OCI-LY1 (cell line): Measurements from ENCODE around the gene SERGEF.

Experiments used
- H2AFZ ChIP-seq: fragments of 200-600 bp; sonication (generic), shearing (Covaris generic); 2 replicates; pipeline ENCODE4 v1.6.0; 2014; ENCODE audit warnings: antibody characterized with exemption, mild to moderate bottlenecking, low read length
- H3F3A ChIP-seq: fragments of 200-600 bp; sonication (generic), shearing (Covaris generic); 2 replicates; pipeline ENCODE4 v1.6.0; 2014; ENCODE audit warnings: mild to moderate bottlenecking, antibody characterized with exemption, low read length, moderate library complexity; ENCODE audit not compliant: insufficient read depth
- H3K27ac ChIP-seq: fragments of 200-600 bp; sonication (generic); 2 replicates; pipeline ENCODE4 v1.5.1; 2014; ENCODE audit warnings: low read length, mixed run types, mild to moderate bottlenecking, low read depth; ENCODE audit not compliant: poor library complexity, severe bottlenecking
- H3K27me3 ChIP-seq: fragments of 200-600 bp; sonication (generic); 2 replicates; pipeline ENCODE4 v1.6.0; 2014; ENCODE audit warnings: antibody characterized with exemption, mild to moderate bottlenecking, low read length, moderate library complexity; ENCODE audit not compliant: insufficient read depth
- H3K36me3 ChIP-seq: fragments of 200-600 bp; sonication (generic); 2 replicates; pipeline ENCODE4 v1.6.1; 2014; ENCODE audit warnings: mild to moderate bottlenecking, antibody characterized with exemption, low read length, moderate library complexity, mixed read lengths; ENCODE audit not compliant: insufficient read depth
- H3K4me1 ChIP-seq: fragments of 200-600 bp; sonication (generic); 2 replicates; pipeline ENCODE4 v1.5.1; 2014; ENCODE audit warnings: mild to moderate bottlenecking, low read length, moderate library complexity; ENCODE audit not compliant: insufficient read depth, severe bottlenecking
- H3K4me2 ChIP-seq: fragments of 200-600 bp; sonication (generic), shearing (Covaris generic); 2 replicates; pipeline ENCODE4 v1.6.1; 2014; ENCODE audit warnings: low read length
- H3K4me3 ChIP-seq: fragments of 200-600 bp; sonication (generic); 2 replicates; pipeline ENCODE4 v1.5.1; 2014; ENCODE audit warnings: low read length, low read depth, mild to moderate bottlenecking, mixed read lengths; ENCODE audit not compliant: poor library complexity, severe bottlenecking
- H3K79me2 ChIP-seq: fragments of 200-600 bp; shearing (Covaris generic); 2 replicates; pipeline ENCODE4 v1.6.1; 2016; ENCODE audit warnings: mixed run types, low read length, mixed read lengths; ENCODE audit not compliant: insufficient read depth
- H3K9ac ChIP-seq: fragments of 200-600 bp; sonication (generic), shearing (Covaris generic); 2 replicates; pipeline ENCODE4 v1.6.1; 2014; ENCODE audit warnings: mild to moderate bottlenecking, low read length, mixed read lengths
- H3K9me2 ChIP-seq: fragments of 200-600 bp; sonication (generic), shearing (Covaris generic); 2 replicates; pipeline ENCODE4 v1.6.1; 2014; ENCODE audit warnings: low read depth, mild to moderate bottlenecking, low read length, mixed read lengths
- H3K9me3 ChIP-seq: fragments of 200-600 bp; shearing (Covaris generic); 2 replicates; pipeline ENCODE4 v1.6.1; 2014; ENCODE audit warnings: low read length, mixed read lengths
- H4K20me1 ChIP-seq: fragments of 200-600 bp; sonication (generic), shearing (Covaris generic); 2 replicates; pipeline ENCODE4 v1.6.0; 2016; ENCODE audit warnings: mild to moderate bottlenecking, low read length; ENCODE audit not compliant: insufficient read depth
- CTCF ChIP-seq: fragments of 200-600 bp; sonication (generic), shearing (Covaris generic); IDR thresholded peaks from 2 replicates; pipeline ENCODE4 v1.5.1; 2017; ENCODE audit warnings: mild to moderate bottlenecking, antibody characterized with exemption, low read length, moderate library complexity, mixed read lengths
- EZH2 ChIP-seq: fragments of 200-600 bp; sonication (generic), shearing (Covaris generic); IDR thresholded peaks from 2 replicates; pipeline ENCODE4 v1.8.0; 2017; ENCODE audit warnings: borderline replicate concordance, mixed run types, mild to moderate bottlenecking, antibody characterized with exemption, low read length, moderate library complexity, mixed read lengths

Gene SERGEF

GRCh38 chr11:17960091-17960490 is 52.8 kb downstream of the SERGEF start:
- Histone ChIP-seq H3K36me3 (peaks cover 76% of the 10 kb centered on the region), H3K4me1 (no peaks in the 10 kb centered on the region), H3K9me3 (no peaks in the 10 kb centered on the region), H3K9ac (no peak overlapping the region), H3K79me2 (no peaks in the 10 kb centered on the region), H3K9me2 (no peaks in the 10 kb centered on the region), H3K4me3 (no peak overlapping the region), H3F3A (no peaks in the 10 kb centered on the region), H3K27ac (no peak overlapping the region), H4K20me1 (no peaks in the 10 kb centered on the region), H3K27me3 (no peaks in the 10 kb centered on the region), H2AFZ (no peak overlapping the region), H3K4me2 (no peak overlapping the region)
- TF ChIP-seq CTCF (no peak), EZH2 (no peak)

GRCh38 chr11:17958446-17958845 is 54.4 kb downstream of the SERGEF start:
- H3K9me2 ChIP-seq = no peaks in the 10 kb centered on the region
- no peak overlapping the region for H3K4me3 ChIP-seq
- no peaks in the 10 kb centered on the region for H3F3A ChIP-seq
- H3K27ac ChIP-seq = no peak overlapping the region
- no peak for TF ChIP-seq CTCF
- no peak for TF ChIP-seq EZH2
- H3K79me2 ChIP-seq = no peaks in the 10 kb centered on the region
- H3K36me3 ChIP-seq = peaks cover 82% of the 10 kb centered on the region
- no peak overlapping the region for H3K4me2 ChIP-seq
- no peaks in the 10 kb centered on the region for H4K20me1 ChIP-seq
- no peak overlapping the region for H2AFZ ChIP-seq
- no peaks in the 10 kb centered on the region for H3K27me3 ChIP-seq
- H3K4me1 ChIP-seq = no peaks in the 10 kb centered on the region
- no peaks in the 10 kb centered on the region for H3K9me3 ChIP-seq
- H3K9ac ChIP-seq = no peak overlapping the region

GRCh38 chr11:17954395-17955252 is 58.2 kb downstream of the SERGEF start:
- Histone ChIP-seq H4K20me1 (no peaks in the 10 kb centered on the region), H3K27ac (no peak overlapping the region), H2AFZ (no peak overlapping the region), H3K9me3 (no peaks in the 10 kb centered on the region), H3K9me2 (no peaks in the 10 kb centered on the region), H3K4me1 (no peaks in the 10 kb centered on the region), H3K4me2 (no peak overlapping the region), H3K9ac (no peak overlapping the region), H3K4me3 (no peak overlapping the region), H3K36me3 (peaks cover 83% of the 10 kb centered on the region), H3K79me2 (no peaks in the 10 kb centered on the region), H3F3A (no peaks in the 10 kb centered on the region), H3K27me3 (no peaks in the 10 kb centered on the region)
- TF ChIP-seq CTCF (no peak), EZH2 (no peak)
